Measurements from ENCODE around the gene ARHGAP10.

DNA sequence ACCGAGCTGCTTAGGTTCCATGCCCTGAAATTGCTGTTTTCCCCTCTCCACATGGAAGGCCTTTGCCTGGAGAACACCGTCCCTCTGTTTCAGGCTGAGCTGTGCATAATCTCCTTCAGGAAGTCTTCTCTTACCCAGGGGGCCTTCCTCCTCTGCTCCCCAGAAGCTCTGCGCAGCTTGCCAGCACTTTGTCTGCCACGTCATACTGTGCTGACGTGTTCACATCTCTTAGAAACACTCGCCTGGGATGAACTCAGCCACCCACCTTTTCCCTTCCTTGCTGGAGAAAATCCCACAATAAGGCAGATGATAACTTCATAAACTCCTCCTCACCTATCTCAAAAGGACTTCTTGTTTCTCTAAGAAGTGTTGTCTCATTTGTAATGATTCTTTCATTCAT lies 110.7 kb downstream of the ARHGAP10 start:
- TF ChIP-seq, protein P1, sequence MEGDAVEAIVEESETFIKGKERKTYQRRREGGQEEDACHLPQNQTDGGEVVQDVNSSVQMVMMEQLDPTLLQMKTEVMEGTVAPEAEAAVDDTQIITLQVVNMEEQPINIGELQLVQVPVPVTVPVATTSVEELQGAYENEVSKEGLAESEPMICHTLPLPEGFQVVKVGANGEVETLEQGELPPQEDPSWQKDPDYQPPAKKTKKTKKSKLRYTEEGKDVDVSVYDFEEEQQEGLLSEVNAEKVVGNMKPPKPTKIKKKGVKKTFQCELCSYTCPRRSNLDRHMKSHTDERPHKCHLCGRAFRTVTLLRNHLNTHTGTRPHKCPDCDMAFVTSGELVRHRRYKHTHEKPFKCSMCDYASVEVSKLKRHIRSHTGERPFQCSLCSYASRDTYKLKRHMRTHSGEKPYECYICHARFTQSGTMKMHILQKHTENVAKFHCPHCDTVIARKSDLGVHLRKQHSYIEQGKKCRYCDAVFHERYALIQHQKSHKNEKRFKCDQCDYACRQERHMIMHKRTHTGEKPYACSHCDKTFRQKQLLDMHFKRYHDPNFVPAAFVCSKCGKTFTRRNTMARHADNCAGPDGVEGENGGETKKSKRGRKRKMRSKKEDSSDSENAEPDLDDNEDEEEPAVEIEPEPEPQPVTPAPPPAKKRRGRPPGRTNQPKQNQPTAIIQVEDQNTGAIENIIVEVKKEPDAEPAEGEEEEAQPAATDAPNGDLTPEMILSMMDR (conservative IDR thresholded peaks at IDR 0.05; ENCODE audit: low read depth, low read length) = no peak
- no peak for TF ChIP-seq EZH2 (IDR thresholded peaks at IDR 0.05; ENCODE audit: borderline replicate concordance, low read depth, low read length, poor library complexity, severe bottlenecking)

Data from A673 (cell line).